H1 (cell line): ENCODE data around the gene DOCK11. TPM values are rescaled to one million over a fixed set of nuclear protein-coding genes. Genes with fewer than 3 reads are reported as not detected.

Experiments
- CTCF ChIA-PET: fragments of 300-600 bp; sonication (Branson Sonifier 250); formaldehyde crosslinking; loops from one replicate; lab custom pipeline; 2021; ENCODE audit not compliant: partially characterized antibody; lab: Charles Lee
- POLR2A ChIA-PET: fragments of 300-600 bp; sonication (Branson Sonifier 250); formaldehyde crosslinking; loops from one replicate; lab custom pipeline; 2021; ENCODE audit warnings: inconsistent platforms; ENCODE audit not compliant: partially characterized antibody; lab: Charles Lee
- DNase-seq, 2 experiments: peaks; one replicate each; pipeline versions ENCODE4 v3.0.0 to v3.0.0-alpha.2; 2010 to 2022; ENCODE audit warnings: low spot score in 2 of 2, low read depth in 1 of 2, mixed read lengths in 1 of 2
- FAIRE-seq: peaks from 2 replicates; lab custom pipeline; 2011; peaks lifted over from hg19 to GRCh38; lab: Jason Lieb, UNC
- H2AFZ ChIP-seq: 2 replicates; pipeline ENCODE4 v1.8.1; 2012; ENCODE audit warnings: low read length, inconsistent platforms
- H2AK5ac ChIP-seq: 2 replicates; pipeline ENCODE4 v1.6.1; 2013; ENCODE audit warnings: low read depth, low read length
- H2BK120ac ChIP-seq: replicated peaks from 2 replicates; pipeline ENCODE3; 2013; ENCODE audit warnings: low read depth, low read length, inconsistent platforms
- H2BK12ac ChIP-seq: 2 replicates; pipeline ENCODE4 v1.6.1; 2013; ENCODE audit warnings: low read depth, low read length
- H2BK15ac ChIP-seq: 2 replicates; pipeline ENCODE4 v1.6.1; 2013; ENCODE audit warnings: low read length
- H2BK20ac ChIP-seq: 2 replicates; pipeline ENCODE4 v1.6.1; 2013; ENCODE audit warnings: low read length
- H2BK5ac ChIP-seq: 2 replicates; pipeline ENCODE4 v1.6.1; 2013; ENCODE audit warnings: low read depth, low read length
- H3K14ac ChIP-seq: 2 replicates; pipeline ENCODE4 v1.6.1; 2013; ENCODE audit warnings: inconsistent platforms; ENCODE audit not compliant: insufficient read length
- H3K18ac ChIP-seq: 2 replicates; pipeline ENCODE4 v1.6.1; 2013; ENCODE audit warnings: low read length; ENCODE audit errors: extremely low read depth
- H3K23ac ChIP-seq: 2 replicates; pipeline ENCODE4 v1.6.1; 2013; ENCODE audit warnings: inconsistent platforms; ENCODE audit not compliant: insufficient read length
- H3K23me2 ChIP-seq: 2 replicates; pipeline ENCODE4 v1.6.1; 2013; ENCODE audit warnings: low read depth, low read length
- H3K27ac ChIP-seq: 2 replicates; pipeline ENCODE4 v1.6.1; 2011; ENCODE audit warnings: low read depth, low read length, inconsistent platforms
- H3K27me3 ChIP-seq, 4 experiments: replicated peaks in 1 of 4; 1 replicate in 1 of 4; 2 replicates in 3 of 4; pipeline versions ENCODE4 v1.6.1 to v1.8.1; 2011 to 2013; ENCODE audit warnings: low read length in 3 of 4, mild to moderate bottlenecking in 3 of 4, inconsistent platforms in 2 of 4, mixed read lengths in 2 of 4, moderate library complexity in 1 of 4; ENCODE audit not compliant: control insufficient read depth in 3 of 4, insufficient read depth in 3 of 4; ENCODE audit errors: extremely low read depth in 1 of 4
- H3K36me3 ChIP-seq, 4 experiments: 2 replicates each; pipeline versions ENCODE4 v1.6.1 to v1.8.1; 2011 to 2013; ENCODE audit warnings: mild to moderate bottlenecking in 4 of 4, low read length in 3 of 4, moderate library complexity in 2 of 4, control low read depth in 1 of 4, inconsistent platforms in 1 of 4; ENCODE audit not compliant: insufficient read depth in 4 of 4, control insufficient read depth in 2 of 4
- H3K4ac ChIP-seq: replicated peaks from 2 replicates; pipeline ENCODE3; 2013; ENCODE audit warnings: low read length, low read depth, mixed read lengths, inconsistent platforms; ENCODE audit not compliant: insufficient read length
- H3K4me1 ChIP-seq, 4 experiments: replicated peaks in 1 of 4; 1 replicate in 1 of 4; 2 replicates in 3 of 4; pipeline versions ENCODE4 v1.6.1 to v1.8.1; 2011 to 2013; ENCODE audit warnings: low read length in 3 of 4, inconsistent platforms in 2 of 4, mixed read lengths in 1 of 4; ENCODE audit not compliant: insufficient read depth in 4 of 4, control insufficient read depth in 3 of 4
- H3K4me2 ChIP-seq, 2 experiments: 2 replicates each; pipeline versions ENCODE4 v1.6.1 to v1.8.1; 2011 to 2013; ENCODE audit warnings: low read depth in 2 of 2, low read length in 2 of 2, control low read depth in 1 of 2, inconsistent platforms in 1 of 2, mild to moderate bottlenecking in 1 of 2; ENCODE audit not compliant: insufficient read depth in 1 of 2
- H3K4me3 ChIP-seq, 4 experiments: fragments of 200-600, 300-600 bp in 1 of 4; sonication (generic), shearing (Covaris generic), sonication (Bioruptor Twin) in 1 of 4; 2 replicates each; pipeline versions ENCODE4 v1.5.1 to v1.8.1; 2011 to 2016; ENCODE audit warnings: low read length in 4 of 4, low read depth in 3 of 4, control low read depth in 2 of 4, inconsistent platforms in 2 of 4, mild to moderate bottlenecking in 2 of 4, mixed read lengths in 1 of 4, moderate library complexity in 1 of 4; ENCODE audit not compliant: insufficient read depth in 2 of 4; ENCODE audit errors: extremely low read depth in 1 of 4
- H3K56ac ChIP-seq: replicated peaks from 2 replicates; pipeline ENCODE3; 2013; ENCODE audit warnings: low read depth, mild to moderate bottlenecking, mixed read lengths, low read length, inconsistent platforms; ENCODE audit not compliant: insufficient read length
- H3K79me1 ChIP-seq: 2 replicates; pipeline ENCODE4 v1.6.1; 2013; ENCODE audit warnings: low read depth, low read length, control low read depth
- H3K79me2 ChIP-seq, 2 experiments: 2 replicates each; pipeline versions ENCODE4 v1.6.1 to v1.8.1; 2012 to 2013; ENCODE audit warnings: low read length in 2 of 2, mild to moderate bottlenecking in 2 of 2, inconsistent platforms in 1 of 2; ENCODE audit not compliant: insufficient read depth in 2 of 2, control insufficient read depth in 1 of 2
- H3K9ac ChIP-seq, 4 experiments: replicated peaks in 1 of 4; 1 replicate in 1 of 4; 2 replicates in 3 of 4; pipeline versions ENCODE4 v1.6.1 to v1.8.1; 2011 to 2013; ENCODE audit warnings: low read depth in 3 of 4, low read length in 3 of 4, control low read depth in 2 of 4, mild to moderate bottlenecking in 2 of 4, moderate library complexity in 2 of 4, inconsistent platforms in 1 of 4; ENCODE audit errors: extremely low read depth in 1 of 4
- H3K9me3 ChIP-seq, 2 experiments: 2 replicates each; pipeline versions ENCODE4 v1.6.1 to v1.8.1; 2012 to 2013; ENCODE audit warnings: mild to moderate bottlenecking in 2 of 2, moderate library complexity in 2 of 2, control low read depth in 1 of 2, inconsistent platforms in 1 of 2, low read depth in 1 of 2, low read length in 1 of 2, mixed read lengths in 1 of 2; ENCODE audit not compliant: insufficient read depth in 2 of 2
- H4K20me1 ChIP-seq, 2 experiments: replicated peaks in 1 of 2; 2 replicates each; pipeline versions ENCODE3 to v1.8.1; 2011 to 2013; ENCODE audit warnings: inconsistent platforms in 2 of 2, low read length in 2 of 2, mild to moderate bottlenecking in 1 of 2; ENCODE audit not compliant: insufficient read depth in 2 of 2, control insufficient read depth in 1 of 2
- H4K5ac ChIP-seq: 2 replicates; pipeline ENCODE4 v1.6.1; 2013; ENCODE audit warnings: low read length, low read depth, mixed read lengths, inconsistent platforms; ENCODE audit not compliant: insufficient read length
- H4K8ac ChIP-seq: 2 replicates; pipeline ENCODE4 v1.8.0; 2013; ENCODE audit warnings: mild to moderate bottlenecking, moderate library complexity, low read length, inconsistent platforms; ENCODE audit not compliant: insufficient read depth; ENCODE audit errors: extremely low read depth
- H4K91ac ChIP-seq: replicated peaks from 2 replicates; pipeline ENCODE3; 2013; ENCODE audit warnings: low read length, mixed read lengths, inconsistent platforms; ENCODE audit not compliant: insufficient read length
- BCL11A ChIP-seq, 2 experiments: IDR thresholded peaks; one replicate each; pipeline ENCODE4 v1.6.1; 2011; ENCODE audit warnings: low read depth in 2 of 2, low read length in 2 of 2, mild to moderate bottlenecking in 2 of 2
- EP300 ChIP-seq, 2 experiments: IDR thresholded peaks; 1 replicate in 1 of 2; 2 replicates in 1 of 2; pipeline ENCODE4 v1.6.1; 2011 to 2012; ENCODE audit warnings: low read depth in 2 of 2, low read length in 2 of 2, mild to moderate bottlenecking in 2 of 2, borderline replicate concordance in 1 of 2, inconsistent platforms in 1 of 2, moderate library complexity in 1 of 2
- HDAC6 ChIP-seq: IDR thresholded peaks from one replicate; pipeline ENCODE4 v1.7.1; 2012; ENCODE audit warnings: low read depth, mild to moderate bottlenecking, inconsistent platforms, low read length, moderate library complexity
- KDM1A ChIP-seq: fragments of 200-600, 300-600 bp; sonication (generic); IDR thresholded peaks from 2 replicates; pipeline ENCODE4 v1.7.1; 2016; ENCODE audit warnings: mild to moderate bottlenecking, low read length, borderline replicate concordance
- NANOG ChIP-seq: IDR thresholded peaks from 2 replicates; pipeline ENCODE4 v1.6.1; 2011; ENCODE audit warnings: low read length, low read depth, mild to moderate bottlenecking, inconsistent platforms; ENCODE audit not compliant: insufficient read depth, poor library complexity, severe bottlenecking
- NRF1 ChIP-seq: IDR thresholded peaks from 2 replicates; pipeline ENCODE4 v1.6.1; 2011; ENCODE audit warnings: mild to moderate bottlenecking, low read depth, low read length, improper control_type of control experiment
- PHF8 ChIP-seq: fragments of 200-600 bp; sonication (generic); conservative IDR thresholded peaks from 2 replicates; pipeline ENCODE4 v1.7.1; 2012; ENCODE audit warnings: low read depth, mild to moderate bottlenecking, inconsistent platforms, low read length, moderate library complexity
- POLR2A ChIP-seq, 2 experiments: IDR thresholded peaks; 1 replicate in 1 of 2; 2 replicates in 1 of 2; pipeline ENCODE4 v1.6.1; 2011; ENCODE audit warnings: low read depth in 2 of 2, low read length in 2 of 2, mild to moderate bottlenecking in 2 of 2; ENCODE audit errors: control extremely low read depth in 1 of 2
- SIX5 ChIP-seq: IDR thresholded peaks from 2 replicates; pipeline ENCODE4 v1.6.1; 2011; ENCODE audit warnings: mild to moderate bottlenecking, low read depth, low read length
- WGBS, 2 experiments: shearing (Covaris generic) in 1 of 2; methylation state at CpG; one replicate each; pipeline versions ENCODE4 v1.1.6 to v1.1.7; 2013 to 2015; ENCODE audit warnings: low lambda C conversion rate in 2 of 2, mixed read lengths in 2 of 2, inconsistent platforms in 1 of 2, low coverage in 1 of 2, missing lambda C conversion rate in 1 of 2; ENCODE audit not compliant: insufficient replicate concordance in 2 of 2, insufficient coverage in 1 of 2, insufficient read length in 1 of 2; ENCODE audit errors: extremely low coverage in 1 of 2, missing lambda C conversion rate in 1 of 2; 5-methylcytosine and 5-hydroxymethylcytosine counted together
- polyA plus RNA-seq, 7 experiments: library from polyadenylated mRNA; depleted of rRNA in 3 of 7; stranded (reverse) in 5 of 7; unstranded in 2 of 7; fragments of >200 nt in 5 of 7; fragments of 200-250 nt in 2 of 7; gene quantifications; 1 replicate in 5 of 7; 2 replicates in 1 of 7; 4 replicates in 1 of 7; pipeline versions ENCODE4 v1.2.1 to v1.2.3, GENCODE V29; 2011 to 2013; ENCODE audit warnings: missing spikeins in 2 of 7, mixed read lengths in 2 of 7
- total RNA-seq: library from RNA; stranded (reverse); fragmentation: NEBNext Ultra II Directional; extraction: Animal tissue kit (Norgen Biotek cat#: 25700); gene quantifications from 2 replicates; pipeline ENCODE4 v1.2.1, GENCODE V29; 2021

DOCK11 gene
- total and polyA plus RNA-seq, 2 of the 8 experiments (the other 6 are each of a cell fraction or from before 2014, with no cell fraction given), result 4.9 to 12.0 TPM

GRCh38 chrX:118493016-118493415, 2.6 kb upstream of the DOCK11 start:
- Histone ChIP-seq H3K79me1 (no peaks in the 10 kb centered on the region), H4K91ac (no peak overlapping the region), H3K23me2 (peaks cover 5% of the 10 kb centered on the region; the same call in 1 of the 2 replicates), H3K27ac (no peak overlapping the region), H2BK15ac (no peak overlapping the region), H3K56ac (no peak overlapping the region), H3K27me3 (peaks cover 0 to 15% (median 9%) of the 10 kb centered on the region in 4 experiments; a peak in 6 of 7 replicates), H3K4ac (no peak overlapping the region), H3K4me2 (no peak overlapping the region), H2AFZ (no peak overlapping the region), H2BK120ac (no peak overlapping the region), H3K4me1 (peaks cover 0 to 9% (median 8%) of the 10 kb centered on the region in 4 experiments; a peak in 4 of 7 replicates), H3K23ac (no peak overlapping the region), H3K18ac (no peak overlapping the region), H4K20me1 (no peaks in the 10 kb centered on the region), H4K5ac (no peak overlapping the region), H3K9me3 (no peaks in the 10 kb centered on the region), H3K14ac (no peak overlapping the region), H3K79me2 (peaks cover 0 to 5% of the 10 kb centered on the region in 2 experiments; a peak in 1 of 4 replicates), H3K4me3 (no peak overlapping the region), H4K8ac (no peak overlapping the region), H2AK5ac (no peak overlapping the region), H2BK12ac (no peak overlapping the region), H2BK20ac (no peak overlapping the region), H3K9ac (no peak overlapping the region), H2BK5ac (no peak overlapping the region), H3K36me3 (no peaks in the 10 kb centered on the region)
- DNase-seq (no peak), FAIRE-seq (no peak)
- WGBS, 2 experiments, result 89% methylated on average over 3 of the region's 3 CpGs; no CpG with 5 or more reads in 1 of the 2 experiments
- ChIA-PET CTCF (no interaction called here), POLR2A (no interaction called here)
- no peak for TF ChIP-seq SIX5
- TF ChIP-seq NRF1, result no peak
- no peak for TF ChIP-seq PHF8
- TF ChIP-seq HDAC6, result no peak
- no peak for TF ChIP-seq EP300 (IDR thresholded peaks at IDR 0.05; ENCODE audit: borderline replicate concordance in 1 of 2, low read depth in 2 of 2, low read length in 2 of 2)
- TF ChIP-seq BCL11A (IDR thresholded peaks at IDR 0.05; ENCODE audit: low read depth in 2 of 2, low read length in 2 of 2), result no peak
- no peak for TF ChIP-seq NANOG
- TF ChIP-seq POLR2A (IDR thresholded peaks at IDR 0.05; ENCODE audit: control extremely low read depth in 1 of 2, low read depth in 2 of 2, low read length in 2 of 2), result no peak
- no peak for TF ChIP-seq KDM1A
